T-helper 2 cell treated with Interferon-gamma antibody and Interleukin-4, amounts not matched to agents 5 μg/mL and 100 μg/mL, for 36 hours (primary cell): ENCODE data around the gene PCDHA2.
"Not testable (repeated sequence)": the region's sequence is repeated elsewhere in the genome, so short reads cannot be mapped to it uniquely, and the experiment has no call there.

Experiments used
- DNase-seq: peaks from one replicate; pipeline ENCODE4 v3.0.0; 2021; ENCODE audit warnings: low spot score
- H3K27ac Mint-ChIP-seq: one replicate; pipeline ENCODE4 v1.8.0; 2021; ENCODE audit warnings: mild to moderate bottlenecking, mixed read lengths
- H3K27me3 Mint-ChIP-seq: one replicate; pipeline ENCODE4 v1.8.0; 2021; ENCODE audit warnings: low read depth, mixed read lengths
- H3K36me3 Mint-ChIP-seq: one replicate; pipeline ENCODE4 v1.8.0; 2021; ENCODE audit warnings: low read depth, mixed read lengths
- H3K4me1 Mint-ChIP-seq: one replicate; pipeline ENCODE4 v1.8.0; 2021; ENCODE audit warnings: low read depth, mixed read lengths
- H3K4me3 Mint-ChIP-seq: one replicate; pipeline ENCODE4 v1.8.0; 2022; ENCODE audit warnings: mild to moderate bottlenecking, moderate library complexity, mixed read lengths
- H3K9me3 Mint-ChIP-seq: one replicate; pipeline ENCODE4 v1.8.0; 2021; ENCODE audit warnings: mixed read lengths

Gene PCDHA2

DNA sequence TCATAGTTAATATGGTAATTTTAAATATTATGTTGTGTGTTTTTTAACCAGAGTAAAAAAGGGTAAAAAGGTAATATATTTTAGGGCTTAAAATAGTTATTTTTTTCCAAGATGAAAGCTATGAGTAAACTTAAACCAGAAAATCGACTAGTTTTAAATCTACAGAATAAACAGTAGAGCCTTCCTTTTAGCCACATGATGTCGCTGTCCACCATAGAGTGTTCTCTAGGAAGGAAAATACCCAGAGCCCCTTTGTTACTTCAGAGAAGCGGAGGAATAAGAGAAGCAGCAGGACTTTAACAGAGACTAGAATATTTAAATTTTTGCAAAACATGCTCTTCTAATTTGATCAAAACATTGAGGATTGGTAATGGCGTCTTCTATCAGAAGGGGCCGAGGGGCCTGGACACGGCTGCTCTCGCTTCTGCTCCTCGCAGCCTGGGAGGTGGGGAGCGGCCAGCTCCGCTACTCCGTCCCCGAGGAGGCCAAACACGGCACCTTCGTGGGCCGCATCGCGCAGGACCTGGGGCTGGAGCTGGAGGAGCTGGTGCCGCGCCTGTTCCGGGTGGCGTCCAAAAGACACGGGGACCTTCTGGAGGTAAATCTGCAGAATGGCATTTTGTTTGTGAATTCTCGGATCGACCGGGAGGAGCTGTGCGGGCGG, at the start of gene PCDHA2:
TSS of gene PCDHA2 (plus strand) at position 258 of the 664 bp plus-strand sequence.
- Mint-ChIP-seq H3K27me3 (no peaks in the 10 kb centered on the region), H3K27ac (no peak within 1 kb of the TSS), H3K4me1 (no peaks in the 10 kb centered on the region), H3K4me3 (no peak within 1 kb of the TSS), H3K9me3 (peaks cover 36% of the 10 kb centered on the region), H3K36me3 (no peaks in the 10 kb centered on the region)
- DNase-seq = no peak

DNA sequence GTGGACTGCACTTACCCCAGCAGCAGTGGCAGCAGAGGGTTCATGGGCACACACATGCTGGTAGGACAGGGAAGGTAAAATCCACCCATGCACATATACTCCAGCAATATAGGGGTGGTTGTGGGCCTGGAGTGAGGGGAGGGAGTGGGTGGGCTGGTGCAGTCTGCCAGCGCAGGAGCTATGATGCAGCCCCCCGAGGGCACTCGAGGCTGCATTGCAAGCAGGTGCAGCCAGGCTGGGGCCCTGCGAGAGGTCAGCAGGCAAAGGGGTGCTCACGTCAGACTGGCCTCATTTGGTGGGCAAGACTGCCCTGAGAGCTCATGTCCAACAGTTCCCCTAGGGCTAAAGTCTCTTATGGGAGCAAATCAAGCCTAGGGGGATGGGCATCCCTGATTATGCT, 41.1 kb upstream of the PCDHA2 start:
- no peak overlapping the region for H3K4me3 Mint-ChIP-seq
- no peaks in the 10 kb centered on the region for H3K27me3 Mint-ChIP-seq
- no peak for DNase-seq
- peaks cover 63% of the 10 kb centered on the region for H3K9me3 Mint-ChIP-seq
- no peaks in the 10 kb centered on the region for H3K4me1 Mint-ChIP-seq
- peaks cover 1% of the 10 kb centered on the region for H3K36me3 Mint-ChIP-seq
- H3K27ac Mint-ChIP-seq = no peak overlapping the region

DNA sequence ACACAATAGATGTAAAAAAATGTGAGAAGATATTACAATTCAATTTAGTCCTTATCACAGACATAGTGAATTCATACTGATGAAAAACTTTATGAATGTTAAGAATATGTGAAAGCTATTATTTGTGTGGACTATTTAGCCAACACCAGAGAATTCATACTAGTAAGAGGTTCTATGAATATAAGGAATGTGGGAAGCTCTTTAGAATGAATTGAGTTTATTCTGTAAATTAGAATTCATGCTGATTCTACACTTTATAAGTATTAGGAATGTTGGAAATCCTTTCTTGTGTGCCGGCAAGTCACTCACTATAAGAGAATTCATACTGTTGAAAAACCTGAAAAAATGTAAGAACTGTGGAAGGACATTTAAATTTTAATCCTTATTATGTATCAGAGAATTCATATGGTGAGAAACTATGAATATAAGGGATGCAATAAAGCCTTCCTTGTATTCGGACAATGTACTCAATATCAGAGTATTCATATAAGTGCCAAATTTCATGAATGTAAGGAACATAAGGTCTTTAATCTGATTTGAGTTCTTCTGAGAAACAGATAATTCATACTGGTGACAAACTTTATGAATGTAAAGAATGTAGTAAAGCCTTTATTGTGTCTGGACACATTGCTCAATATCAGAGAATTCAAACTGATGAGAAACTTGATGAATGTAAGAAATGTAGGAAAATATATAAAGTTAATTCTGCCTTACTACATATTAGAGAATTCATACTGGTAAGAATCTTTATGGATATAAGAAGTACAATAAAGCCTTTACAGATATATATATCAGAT, 30.3 kb upstream of the PCDHA2 start:
- peaks cover 80% of the 10 kb centered on the region for H3K9me3 Mint-ChIP-seq
- no peak overlapping the region for H3K27ac Mint-ChIP-seq
- no peaks in the 10 kb centered on the region for H3K27me3 Mint-ChIP-seq
- H3K4me3 Mint-ChIP-seq = no peak overlapping the region
- H3K4me1 Mint-ChIP-seq = no peaks in the 10 kb centered on the region
- no peak for DNase-seq
- peaks cover 2% of the 10 kb centered on the region for H3K36me3 Mint-ChIP-seq

DNA sequence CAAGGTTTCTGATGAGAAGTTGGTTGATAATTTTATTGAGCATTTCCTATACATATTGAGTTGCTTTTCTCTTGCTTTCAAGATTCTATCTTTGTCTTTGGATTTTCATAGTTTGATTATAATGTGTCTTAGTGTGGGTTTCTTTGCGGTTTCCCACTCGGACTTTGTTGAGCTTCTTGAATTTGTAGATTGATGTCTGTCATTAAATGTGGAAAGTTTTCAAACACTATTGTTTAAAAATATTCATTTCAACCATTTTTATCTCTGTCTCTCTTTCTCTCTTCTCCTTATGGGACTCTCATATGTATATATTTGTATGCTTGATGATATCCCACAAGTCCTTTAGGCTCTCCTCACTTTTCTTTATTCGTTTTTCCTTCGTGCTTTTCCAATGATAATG, 27.2 kb upstream of the PCDHA2 start:
- no peaks in the 10 kb centered on the region for H3K4me1 Mint-ChIP-seq
- no peaks in the 10 kb centered on the region for H3K27me3 Mint-ChIP-seq
- H3K36me3 Mint-ChIP-seq = peaks cover 2% of the 10 kb centered on the region
- DNase-seq = no peak
- no peak overlapping the region for H3K4me3 Mint-ChIP-seq
- no peak overlapping the region for H3K27ac Mint-ChIP-seq
- peaks cover 84% of the 10 kb centered on the region for H3K9me3 Mint-ChIP-seq

DNA sequence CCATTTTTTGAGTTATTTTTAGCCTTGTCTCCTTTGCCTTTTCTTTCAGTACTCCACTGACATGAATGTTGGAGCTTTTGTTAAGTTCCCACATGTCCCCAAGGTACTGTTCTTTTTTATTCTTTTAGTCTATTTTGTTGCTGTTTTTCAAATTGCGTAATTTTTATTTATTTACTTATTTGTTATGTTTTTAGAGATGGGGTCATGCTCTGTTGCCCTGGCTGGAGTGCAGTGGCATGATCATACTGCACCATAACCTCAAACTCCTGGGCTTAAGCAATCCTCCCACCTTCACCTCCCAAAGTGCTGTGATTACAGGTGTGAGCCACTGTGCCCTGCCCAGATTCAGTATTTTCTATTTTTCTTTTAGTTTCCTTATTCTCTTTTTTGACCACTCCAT, 14.1 kb upstream of the PCDHA2 start:
- no peaks in the 10 kb centered on the region for H3K4me1 Mint-ChIP-seq

DNA sequence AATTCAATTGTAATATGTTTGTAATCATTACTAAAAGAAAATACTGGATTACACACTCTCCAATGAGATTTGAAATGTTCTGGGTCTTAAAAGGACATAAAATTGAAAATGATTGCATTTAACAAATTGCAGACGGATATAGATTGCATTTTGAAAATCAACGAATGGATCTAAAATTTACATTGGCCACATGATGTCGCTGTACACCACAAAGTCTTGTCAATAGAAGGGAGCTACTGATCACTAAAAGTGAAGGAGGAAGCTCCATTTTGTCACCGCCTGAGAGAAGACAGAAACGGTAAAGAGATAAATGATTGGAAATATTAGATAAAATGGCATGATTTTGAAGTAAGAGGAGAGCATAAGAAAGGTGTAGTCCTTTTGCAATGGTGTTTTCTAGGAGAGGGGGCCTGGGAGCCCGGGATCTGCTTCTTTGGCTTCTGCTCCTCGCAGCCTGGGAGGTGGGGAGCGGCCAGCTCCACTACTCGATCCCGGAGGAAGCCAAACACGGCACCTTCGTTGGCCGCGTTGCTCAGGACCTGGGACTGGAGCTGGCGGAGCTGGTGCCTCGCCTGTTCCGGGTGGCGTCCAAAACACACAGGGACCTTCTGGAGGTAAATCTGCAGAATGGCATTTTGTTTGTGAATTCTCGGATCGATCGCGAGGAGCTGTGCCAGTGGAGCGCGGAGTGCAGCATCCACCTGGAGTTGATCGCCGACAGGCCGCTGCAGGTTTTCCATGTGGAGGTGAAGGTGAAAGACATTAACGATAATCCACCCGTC, 8.6 kb upstream of the PCDHA2 start, which contains the start of gene PCDHA1:
TSS of gene PCDHA1 (plus strand) at position 236 of the 782 bp plus-strand sequence.
- Mint-ChIP-seq H3K4me1 (no peaks in the 10 kb centered on the region), H3K4me3 (no peak within 1 kb of the TSS)

More for the DNA sequence above, 14.1 kb upstream of the PCDHA2 start:
- Mint-ChIP-seq H3K4me3 (no peak overlapping the region), H3K27me3 (no peaks in the 10 kb centered on the region), H3K27ac (no peak overlapping the region), H3K9me3 (peaks cover 74% of the 10 kb centered on the region), H3K36me3 (peaks cover 1% of the 10 kb centered on the region)
- no peak for DNase-seq

DNA sequence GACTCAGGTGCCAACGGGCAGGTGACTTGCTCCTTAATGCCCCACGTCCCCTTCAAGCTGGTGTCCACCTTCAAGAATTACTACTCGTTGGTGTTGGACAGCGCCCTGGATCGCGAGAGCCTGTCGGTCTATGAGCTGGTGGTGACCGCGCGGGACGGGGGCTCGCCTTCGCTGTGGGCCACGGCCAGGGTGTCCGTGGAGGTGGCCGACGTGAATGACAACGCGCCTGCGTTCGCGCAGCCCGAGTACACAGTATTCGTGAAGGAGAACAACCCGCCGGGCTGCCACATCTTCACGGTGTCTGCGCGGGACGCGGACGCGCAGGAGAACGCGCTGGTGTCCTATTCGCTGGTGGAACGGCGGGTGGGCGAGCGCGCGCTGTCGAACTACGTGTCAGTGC, 7.2 kb upstream of the PCDHA2 start:
- DNase-seq, H3K27me3 Mint-ChIP-seq, H3K27ac Mint-ChIP-seq, H3K4me1 Mint-ChIP-seq, H3K4me3 Mint-ChIP-seq, H3K36me3 Mint-ChIP-seq: not testable (repeated sequence)
- H3K9me3 Mint-ChIP-seq = peaks cover 40% of the 10 kb centered on the region

More for the DNA sequence above, 8.6 kb upstream of the PCDHA2 start, which contains the start of gene PCDHA1:
- no peak for DNase-seq
- peak within 1 kb of the TSS; percentile 36 for H3K27ac Mint-ChIP-seq
- H3K27me3 Mint-ChIP-seq = no peaks in the 10 kb centered on the region
- peaks cover 45% of the 10 kb centered on the region for H3K9me3 Mint-ChIP-seq
- no peaks in the 10 kb centered on the region for H3K36me3 Mint-ChIP-seq

DNA sequence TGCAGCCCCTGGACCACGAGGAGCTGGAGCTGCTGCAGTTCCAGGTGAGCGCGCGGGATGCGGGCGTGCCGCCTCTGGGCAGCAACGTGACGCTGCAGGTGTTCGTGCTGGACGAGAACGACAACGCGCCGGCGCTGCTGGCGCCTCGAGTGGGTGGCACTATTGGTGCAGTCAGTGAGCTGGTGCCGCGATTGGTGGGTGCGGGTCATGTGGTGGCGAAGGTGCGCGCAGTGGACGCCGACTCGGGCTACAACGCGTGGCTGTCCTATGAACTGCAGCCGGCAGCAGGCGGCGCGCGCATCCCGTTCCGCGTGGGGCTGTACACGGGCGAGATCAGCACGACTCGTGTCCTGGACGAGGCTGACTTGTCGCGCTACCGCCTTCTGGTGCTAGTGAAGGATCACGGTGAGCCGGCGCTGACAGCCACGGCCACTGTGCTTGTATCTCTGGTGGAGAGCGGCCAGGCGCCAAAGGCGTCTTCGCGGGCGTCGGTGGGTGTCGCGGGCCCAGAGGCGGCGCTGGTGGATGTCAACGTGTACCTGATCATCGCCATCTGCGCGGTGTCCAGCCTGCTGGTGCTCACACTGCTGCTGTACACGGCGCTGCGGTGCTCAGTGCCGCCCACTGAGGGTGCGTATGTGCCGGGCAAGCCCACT, 6.7 kb upstream of the PCDHA2 start:
- not testable (repeated sequence) for H3K4me3 Mint-ChIP-seq, H3K27ac Mint-ChIP-seq, H3K27me3 Mint-ChIP-seq

DNA sequence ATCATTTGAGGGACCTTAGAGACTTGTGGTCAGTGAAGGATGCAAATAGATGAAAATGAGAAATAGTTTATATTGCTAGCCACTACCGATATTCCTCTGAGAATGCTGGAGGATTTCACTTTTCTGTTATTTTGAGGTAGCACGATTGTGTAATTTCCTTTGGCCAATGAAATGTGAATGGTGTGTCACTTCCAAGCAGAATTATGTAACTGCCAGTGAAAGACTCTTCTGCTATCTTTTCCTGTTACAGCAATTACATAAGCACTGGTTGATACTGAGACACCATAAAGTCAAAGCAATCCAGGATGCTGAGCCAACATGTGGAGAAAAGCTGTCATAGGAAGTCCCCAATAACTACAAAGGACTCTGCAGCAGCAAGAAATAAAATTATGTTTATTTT, 3.6 kb upstream of the PCDHA2 start:
- H3K27ac Mint-ChIP-seq = no peak overlapping the region
- peaks cover 38% of the 10 kb centered on the region for H3K9me3 Mint-ChIP-seq
- no peak for DNase-seq
- no peak overlapping the region for H3K4me3 Mint-ChIP-seq
- H3K4me1 Mint-ChIP-seq = no peaks in the 10 kb centered on the region
- H3K36me3 Mint-ChIP-seq = no peaks in the 10 kb centered on the region
- H3K27me3 Mint-ChIP-seq = no peaks in the 10 kb centered on the region

More for the DNA sequence above, 6.7 kb upstream of the PCDHA2 start:
- H3K4me1 Mint-ChIP-seq, H3K36me3 Mint-ChIP-seq, DNase-seq: not testable (repeated sequence)
- peaks cover 38% of the 10 kb centered on the region for H3K9me3 Mint-ChIP-seq

DNA sequence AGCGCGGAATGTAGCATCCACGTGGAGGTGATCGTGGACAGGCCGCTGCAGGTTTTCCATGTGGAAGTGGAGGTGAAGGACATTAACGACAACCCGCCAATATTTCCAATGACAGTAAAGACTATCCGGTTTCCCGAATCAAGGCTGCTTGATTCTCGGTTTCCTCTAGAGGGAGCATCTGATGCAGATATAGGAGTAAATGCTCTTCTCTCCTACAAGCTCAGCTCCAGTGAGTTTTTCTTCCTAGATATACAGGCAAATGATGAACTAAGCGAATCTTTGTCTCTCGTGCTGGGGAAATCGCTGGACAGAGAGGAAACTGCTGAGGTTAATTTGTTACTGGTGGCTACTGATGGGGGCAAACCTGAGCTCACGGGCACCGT, 598 bp downstream of the PCDHA2 start:
- H3K9me3 Mint-ChIP-seq = peaks cover 39% of the 10 kb centered on the region
- no peaks in the 10 kb centered on the region for H3K4me1 Mint-ChIP-seq

DNA sequence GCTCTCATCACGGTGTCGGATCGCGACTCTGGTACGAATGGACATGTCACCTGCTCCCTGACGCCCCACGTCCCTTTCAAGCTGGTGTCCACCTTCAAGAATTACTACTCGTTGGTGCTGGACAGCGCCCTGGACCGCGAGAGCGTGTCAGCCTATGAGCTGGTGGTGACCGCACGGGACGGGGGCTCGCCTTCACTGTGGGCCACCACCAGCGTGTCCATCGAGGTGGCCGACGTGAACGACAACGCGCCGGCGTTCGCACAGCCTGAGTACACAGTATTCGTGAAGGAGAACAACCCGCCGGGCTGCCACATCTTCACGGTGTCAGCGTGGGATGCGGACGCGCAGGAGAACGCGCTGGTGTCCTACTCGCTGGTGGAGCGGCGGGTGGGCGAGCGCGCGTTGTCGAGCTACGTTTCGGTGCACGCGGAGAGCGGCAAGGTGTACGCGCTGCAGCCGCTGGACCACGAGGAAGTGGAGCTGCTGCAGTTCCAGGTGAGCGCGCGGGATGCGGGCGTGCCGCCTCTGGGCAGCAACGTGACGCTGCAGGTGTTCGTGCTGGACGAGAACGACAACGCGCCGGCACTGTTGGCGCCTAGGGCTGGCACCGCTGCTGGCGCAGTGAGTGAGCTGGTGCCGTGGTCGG, 1.5 kb downstream of the PCDHA2 start:
- not testable (repeated sequence) for H3K36me3 Mint-ChIP-seq, H3K4me3 Mint-ChIP-seq, H3K27ac Mint-ChIP-seq, H3K4me1 Mint-ChIP-seq, DNase-seq, H3K27me3 Mint-ChIP-seq
- H3K9me3 Mint-ChIP-seq = peaks cover 35% of the 10 kb centered on the region

More for the DNA sequence above, 598 bp downstream of the PCDHA2 start:
- Mint-ChIP-seq H3K27ac (no peak overlapping the region), H3K4me3 (no peak overlapping the region), H3K36me3 (no peaks in the 10 kb centered on the region), H3K27me3 (no peaks in the 10 kb centered on the region)
- no peak for DNase-seq

DNA sequence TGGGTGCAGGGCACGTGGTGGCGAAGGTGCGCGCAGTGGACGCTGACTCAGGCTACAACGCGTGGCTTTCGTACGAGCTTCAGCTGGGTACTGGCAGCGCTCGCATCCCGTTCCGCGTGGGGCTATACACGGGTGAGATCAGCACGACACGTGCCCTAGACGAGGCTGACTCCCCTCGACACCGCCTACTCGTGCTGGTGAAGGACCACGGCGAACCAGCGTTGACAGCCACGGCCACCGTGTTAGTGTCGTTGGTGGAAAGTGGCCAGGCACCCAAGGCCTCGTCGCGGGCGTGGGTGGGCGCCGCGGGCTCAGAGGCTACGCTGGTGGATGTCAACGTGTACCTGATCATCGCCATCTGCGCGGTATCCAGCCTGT, 2.1 kb downstream of the PCDHA2 start:
- Mint-ChIP-seq H3K27me3 (no peaks in the 10 kb centered on the region), H3K27ac (no peak overlapping the region), H3K4me1 (no peaks in the 10 kb centered on the region), H3K9me3 (peaks cover 35% of the 10 kb centered on the region), H3K36me3 (no peaks in the 10 kb centered on the region), H3K4me3 (no peak overlapping the region)
- no peak for DNase-seq

DNA sequence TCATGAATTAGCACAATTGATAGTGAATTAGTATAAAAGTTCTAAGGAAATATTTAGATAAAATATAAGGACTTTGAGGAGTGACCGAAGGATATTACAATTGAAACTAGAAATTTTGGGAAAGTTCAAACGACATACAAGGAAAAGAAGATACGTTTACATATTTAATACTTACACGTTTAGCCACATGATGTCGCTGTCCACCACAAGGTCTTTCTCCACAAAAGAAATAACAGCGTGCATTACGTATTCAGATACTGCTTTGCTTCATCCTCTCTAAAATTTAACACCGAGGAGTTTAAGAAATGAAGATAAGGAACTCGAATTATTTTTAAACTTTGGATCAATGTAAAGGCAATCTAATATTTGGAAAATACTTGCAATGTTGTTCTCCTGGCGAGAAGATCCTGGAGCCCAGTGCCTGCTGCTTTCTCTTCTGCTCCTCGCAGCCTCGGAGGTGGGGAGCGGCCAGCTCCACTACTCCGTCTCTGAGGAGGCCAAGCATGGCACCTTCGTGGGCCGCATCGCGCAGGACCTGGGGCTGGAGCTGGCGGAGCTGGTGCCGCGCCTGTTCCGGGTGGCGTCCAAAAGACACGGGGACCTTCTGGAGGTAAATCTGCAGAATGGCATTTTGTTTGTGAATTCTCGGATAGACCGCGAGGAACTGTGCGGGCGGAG, 6.3 kb downstream of the PCDHA2 start, which contains the start of gene PCDHA3:
TSS of gene PCDHA3 (plus strand) at position 242 of the 678 bp plus-strand sequence.
- no peaks in the 10 kb centered on the region for H3K36me3 Mint-ChIP-seq

More for the DNA sequence above, 6.3 kb downstream of the PCDHA2 start, which contains the start of gene PCDHA3:
- Mint-ChIP-seq H3K4me3 (no peak within 1 kb of the TSS), H3K27me3 (no peaks in the 10 kb centered on the region), H3K4me1 (no peaks in the 10 kb centered on the region), H3K9me3 (peaks cover 38% of the 10 kb centered on the region), H3K27ac (no peak within 1 kb of the TSS)
- no peak for DNase-seq
